Suppressor macrophage treated with lipopolysaccharide for 4 hours (primary cell): ENCODE results near the gene FXYD3.
A peak's percentile ranks its signal among the peaks of the same experiment; 100 is the strongest.

Experiments
- DNase-seq: peaks from one replicate; pipeline ENCODE4 v3.0.0-alpha.2; 2020

Gene FXYD3

DNA sequence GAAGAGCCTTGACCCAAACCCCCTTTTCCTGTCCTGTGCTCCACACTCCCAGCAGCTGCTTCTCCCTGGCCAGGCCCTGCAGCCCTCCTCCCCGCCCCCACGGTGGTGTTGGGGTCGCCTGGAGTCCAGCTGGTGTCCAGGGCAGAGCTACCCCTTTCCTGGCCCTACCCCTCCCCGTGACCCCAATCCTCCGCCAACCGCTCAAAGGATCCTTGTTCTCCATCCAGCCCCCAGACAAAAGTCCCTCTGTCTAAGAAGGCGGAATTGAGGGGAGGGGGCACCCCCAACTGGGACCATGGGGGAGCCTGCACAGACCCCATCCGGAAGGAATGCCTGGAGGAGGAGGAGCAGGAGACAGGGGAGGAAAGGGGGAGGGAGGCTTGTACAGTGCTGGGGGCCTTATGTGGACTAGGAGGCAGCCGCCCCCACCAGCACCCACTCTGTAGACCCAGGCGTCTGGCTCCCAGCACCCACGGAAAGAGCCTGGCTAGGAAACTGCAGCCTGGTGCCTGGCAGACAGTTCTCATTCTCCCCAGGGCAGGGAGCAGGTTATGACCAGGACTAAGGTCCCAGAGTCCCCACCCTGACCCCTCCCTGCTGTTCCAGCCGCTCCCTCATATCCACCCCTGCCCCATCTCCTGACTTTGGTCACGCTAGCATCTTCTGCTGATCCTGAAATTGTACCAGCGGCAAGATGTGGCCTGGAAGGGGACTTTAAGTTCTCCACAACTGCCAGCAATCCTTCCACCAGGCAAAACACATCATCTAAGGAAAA lies at the start of gene FXYD3:
TSS of gene FXYD3 (plus strand) at position 647 of the 775 bp plus-strand sequence. CDS start 3,554 bp downstream, outside the sequence.
- no peak for DNase-seq

DNA sequence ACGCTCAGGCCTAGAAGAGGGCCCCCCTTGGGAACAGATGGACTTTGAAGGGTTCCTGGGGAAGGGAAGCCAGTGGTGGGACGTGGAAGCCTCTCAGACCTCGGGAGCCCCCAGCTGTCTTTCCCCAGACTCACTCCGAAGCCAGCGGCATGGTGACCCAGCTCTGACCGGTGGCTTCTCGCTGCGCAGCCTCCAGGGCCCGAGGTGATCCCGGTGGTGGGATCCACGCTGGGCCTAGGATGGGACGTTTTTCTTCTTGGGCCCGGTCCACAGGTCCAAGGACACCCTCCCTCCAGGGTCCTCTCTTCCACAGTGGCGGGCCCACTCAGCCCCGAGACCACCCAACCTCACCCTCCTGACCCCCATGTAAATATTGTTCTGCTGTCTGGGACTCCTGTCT lies 49.5 kb upstream of the FXYD3 start:
- DNase-seq: no peak

- DNase-seq: peak; percentile 91
These were observed 48.7 kb upstream of the FXYD3 start for GRCh38 chr19:35066691-35067563.

DNA sequence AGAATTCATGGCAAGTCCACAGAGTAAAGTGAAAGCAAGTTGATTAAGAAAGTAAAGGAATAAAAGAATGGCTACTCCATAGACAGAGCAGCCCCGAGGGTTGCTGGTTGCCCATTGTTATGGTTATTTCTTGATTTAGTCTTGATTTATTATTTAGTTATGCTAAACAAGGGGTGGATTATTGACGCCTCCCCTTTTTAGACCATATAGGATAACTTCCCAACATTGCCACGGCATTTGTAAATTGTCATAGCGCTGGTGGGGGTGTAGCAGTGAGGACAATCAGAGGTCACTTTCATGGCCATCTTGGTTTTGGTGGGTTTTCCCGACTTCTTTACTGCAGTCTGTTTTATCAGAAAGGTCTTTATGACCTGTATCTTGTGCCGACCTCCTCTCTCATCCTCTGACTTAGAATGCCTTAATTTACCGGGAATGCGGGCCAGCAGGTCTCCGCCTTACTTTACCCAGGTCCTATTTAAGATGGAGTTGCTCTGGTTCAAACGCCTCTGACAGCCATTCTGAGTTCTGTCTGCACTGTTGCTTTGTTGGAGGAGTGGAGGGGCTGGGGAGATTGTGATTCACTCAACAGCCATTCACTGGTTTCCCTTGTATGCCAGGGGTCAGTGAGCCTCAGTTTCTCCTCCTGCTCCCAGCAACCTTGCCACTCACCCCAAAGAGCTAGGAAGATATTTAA lies 46.5 kb upstream of the FXYD3 start:
- no peak for DNase-seq

- DNase-seq: no peak
These were observed 45.9 kb upstream of the FXYD3 start for GRCh38 chr19:35069696-35070095.

- no peak for DNase-seq
These were observed 45.2 kb upstream of the FXYD3 start for GRCh38 chr19:35070471-35070870.

DNA sequence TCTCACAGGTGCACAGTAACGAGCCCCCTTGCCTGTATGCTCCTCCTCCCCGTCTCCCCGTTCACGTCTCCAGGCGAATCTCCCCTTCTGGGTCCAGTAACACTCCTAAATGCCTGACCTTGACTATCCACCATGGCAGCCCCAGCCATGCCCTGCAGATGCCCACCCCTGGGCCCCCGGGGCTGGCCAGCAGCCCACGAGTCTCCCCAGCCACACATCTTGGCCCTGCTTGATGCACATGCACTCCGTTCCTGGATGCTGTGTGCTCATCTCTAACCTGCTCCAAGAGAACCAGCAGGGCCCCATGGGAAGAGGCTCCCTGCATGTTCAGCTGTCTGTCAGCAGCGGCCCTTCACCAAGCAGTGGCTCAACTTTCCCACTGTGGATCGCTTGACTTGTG lies 42.1 kb upstream of the FXYD3 start:
- DNase-seq: no peak

GRCh38 chr19:35073941-35074340 lies 41.7 kb upstream of the FXYD3 start:
- DNase-seq: no peak

DNA sequence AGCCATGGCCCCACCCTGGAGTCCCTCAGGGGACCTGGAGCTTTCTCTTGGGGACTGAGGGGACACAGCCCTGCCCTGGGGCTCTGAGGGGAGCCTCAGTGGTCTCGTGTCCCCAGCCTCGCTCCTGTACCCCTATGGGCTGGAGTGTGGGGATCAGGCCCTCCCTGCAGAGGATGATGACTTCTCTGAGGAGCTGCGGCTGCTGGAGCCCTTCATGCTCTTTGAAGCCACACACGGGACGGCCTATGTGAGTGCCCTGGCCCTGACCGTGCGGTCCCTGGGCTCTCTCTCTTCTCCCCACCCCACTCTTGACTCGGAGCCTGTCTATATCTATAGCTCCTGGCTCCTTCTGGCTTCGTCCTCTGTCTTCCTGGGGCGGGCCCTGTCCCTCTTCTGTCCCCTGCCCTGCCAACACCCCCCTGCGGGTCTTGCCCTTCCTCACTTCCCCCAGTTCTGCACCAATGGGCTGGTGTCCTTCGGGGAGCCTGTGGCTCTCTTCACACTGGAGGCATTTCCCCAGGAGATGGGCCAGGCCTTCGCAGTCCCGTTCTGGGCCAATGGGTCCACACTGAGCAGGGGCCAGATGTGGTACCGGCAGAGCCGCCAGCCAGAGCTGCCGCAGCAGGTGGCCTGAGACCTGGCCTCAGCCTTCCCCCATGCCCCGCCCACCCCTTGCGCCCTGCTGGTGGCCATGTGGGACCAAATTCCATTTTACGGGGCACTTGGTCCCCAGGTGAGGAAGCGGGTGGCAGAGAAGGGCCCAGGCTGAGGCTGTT lies 41.0 kb upstream of the FXYD3 start:
- no peak for DNase-seq

- DNase-seq: no peak
These were observed 40.2 kb upstream of the FXYD3 start for GRCh38 chr19:35075202-35076025.

DNA sequence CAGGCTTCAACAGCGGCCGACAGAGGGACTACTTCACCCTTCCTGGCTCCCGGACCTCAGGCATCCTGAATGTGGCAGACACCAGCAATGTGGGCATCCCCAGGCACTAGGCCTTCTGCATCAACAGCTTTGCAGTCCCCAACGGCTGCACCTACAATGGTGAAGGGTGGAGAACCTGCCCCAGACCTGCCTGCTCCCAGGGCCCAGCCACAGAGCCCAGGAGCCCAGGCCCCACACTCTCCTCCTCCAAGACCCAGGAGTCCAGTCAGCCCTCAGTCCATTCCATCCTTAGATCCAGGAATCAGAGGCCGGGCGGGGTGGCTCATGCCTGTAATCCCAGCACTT lies 39.6 kb upstream of the FXYD3 start:
- DNase-seq: no peak

DNA sequence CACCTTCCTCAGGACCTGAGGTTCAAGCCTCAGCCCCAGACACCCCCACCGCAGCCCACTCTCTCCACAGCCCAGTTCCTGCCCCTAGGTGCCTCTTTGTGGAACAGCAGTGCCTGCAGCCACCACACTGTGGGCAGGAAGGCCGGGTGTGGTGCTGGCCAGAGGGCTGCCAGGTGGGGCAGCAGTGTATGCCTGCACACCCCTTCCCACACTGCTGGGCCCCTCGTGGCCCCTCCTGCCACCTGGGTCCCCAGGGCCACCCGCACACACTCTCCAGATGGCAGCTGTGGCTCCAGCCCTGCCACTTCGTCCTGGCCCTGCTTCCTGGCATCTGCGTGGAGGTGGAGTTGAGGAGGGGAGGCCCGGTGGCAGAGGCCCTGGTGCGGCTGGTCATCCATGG lies 39.0 kb upstream of the FXYD3 start:
- DNase-seq: no peak

- no peak for DNase-seq
These were observed 38.0 kb upstream of the FXYD3 start for GRCh38 chr19:35077411-35078223.

GRCh38 chr19:35079826-35080225 lies 35.8 kb upstream of the FXYD3 start:
- no peak for DNase-seq

DNA sequence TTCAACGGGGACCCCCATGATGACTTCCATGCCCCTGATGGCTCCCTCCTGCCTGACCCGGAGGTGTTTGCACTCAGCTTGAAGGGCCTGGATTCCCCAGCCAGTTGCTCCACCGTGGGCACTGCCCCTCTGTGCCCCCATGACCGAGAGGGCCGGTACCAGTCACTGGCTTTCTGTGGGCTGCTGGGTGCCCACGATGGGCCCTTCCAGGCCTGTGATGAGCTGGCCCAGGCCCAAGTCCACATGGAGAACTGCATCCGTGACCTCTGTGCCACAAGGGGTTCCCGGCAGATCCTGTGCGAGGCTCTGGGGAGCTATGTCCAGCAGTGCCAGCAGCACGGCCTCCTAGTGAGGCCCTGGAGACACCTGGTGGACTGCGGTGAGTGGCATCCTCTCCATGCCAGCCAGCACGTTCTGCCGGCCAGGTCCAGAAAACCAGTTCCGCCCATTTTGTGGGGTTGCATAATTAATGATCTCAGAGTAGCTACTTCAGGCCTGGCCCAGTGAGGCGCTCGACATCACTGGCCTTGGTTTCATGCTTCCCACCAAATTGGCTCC lies 34.9 kb upstream of the FXYD3 start:
- no peak for DNase-seq

- no peak for DNase-seq
These were observed 34.4 kb upstream of the FXYD3 start for GRCh38 chr19:35081201-35081600.

DNA sequence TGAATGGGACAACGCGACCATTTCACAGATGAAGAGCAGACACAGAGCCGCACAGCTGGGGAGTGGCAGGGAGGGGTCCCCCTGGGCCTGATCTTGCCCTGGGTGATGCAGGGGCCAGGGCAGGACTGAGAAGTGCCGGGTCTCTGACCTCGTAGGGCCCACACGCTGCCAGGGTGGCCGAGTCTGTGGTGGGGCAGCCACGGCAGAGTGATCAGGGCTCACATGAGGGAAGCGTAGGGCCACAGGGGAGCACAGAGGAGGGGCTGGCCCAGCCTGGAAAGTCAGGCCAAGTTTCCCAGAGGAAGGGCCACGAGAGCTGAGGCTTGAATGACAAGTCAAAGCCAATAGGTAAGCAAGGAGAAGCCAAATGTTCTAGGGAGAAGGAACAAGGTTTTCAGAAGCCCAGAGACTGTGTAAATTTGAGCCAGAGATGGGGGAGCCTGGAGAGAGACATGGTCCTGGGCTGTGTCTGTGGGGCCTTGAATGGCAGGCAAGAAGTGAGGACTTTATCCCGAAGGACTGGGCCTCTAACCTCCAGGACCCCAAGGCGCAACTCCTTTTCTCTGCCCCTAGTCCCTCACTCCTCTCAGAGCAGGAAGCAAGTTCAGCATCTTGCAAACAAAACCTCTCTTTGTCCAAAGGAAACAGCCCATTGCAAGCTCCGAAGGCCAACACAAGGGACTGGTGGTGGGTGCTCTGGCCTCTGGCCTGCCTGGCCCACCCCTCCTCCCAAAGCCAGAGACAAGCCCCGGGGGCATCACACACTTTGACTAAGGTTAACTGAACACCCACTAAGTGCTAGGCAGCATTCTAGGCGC lies 31.7 kb upstream of the FXYD3 start:
- DNase-seq: no peak

DNA sequence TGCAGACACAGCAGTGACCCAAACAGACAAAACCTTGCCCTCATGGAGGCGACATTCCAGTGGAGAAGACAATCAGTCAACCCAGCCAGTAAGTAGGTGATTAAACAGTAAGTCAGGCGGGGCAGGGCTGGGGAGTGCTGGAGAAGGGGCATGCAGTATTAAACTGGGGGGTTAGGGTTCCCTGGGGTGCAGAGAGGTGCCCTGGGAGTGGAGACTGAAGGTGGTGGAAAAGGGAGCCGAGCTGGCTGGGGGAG lies 31.2 kb upstream of the FXYD3 start:
- no peak for DNase-seq

DNA sequence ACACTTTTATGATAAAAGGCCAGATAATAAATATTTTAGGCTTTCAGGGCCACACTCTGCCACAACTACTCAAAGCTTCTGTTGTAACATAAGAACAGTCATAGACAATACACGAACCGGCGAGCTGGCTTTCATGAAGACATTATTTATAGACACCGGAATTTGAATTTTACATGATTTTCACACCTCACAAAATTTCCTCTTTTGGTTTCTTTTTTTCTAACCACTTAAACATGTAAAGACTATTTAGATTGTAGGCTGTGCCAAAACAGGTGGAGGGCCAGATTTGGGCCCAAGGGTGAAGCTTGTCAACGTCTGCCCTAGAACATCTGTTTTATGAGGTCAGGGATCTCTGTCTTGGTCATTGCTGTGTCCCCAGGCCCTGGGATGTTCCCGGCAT lies 29.7 kb upstream of the FXYD3 start:
- DNase-seq: no peak

DNA sequence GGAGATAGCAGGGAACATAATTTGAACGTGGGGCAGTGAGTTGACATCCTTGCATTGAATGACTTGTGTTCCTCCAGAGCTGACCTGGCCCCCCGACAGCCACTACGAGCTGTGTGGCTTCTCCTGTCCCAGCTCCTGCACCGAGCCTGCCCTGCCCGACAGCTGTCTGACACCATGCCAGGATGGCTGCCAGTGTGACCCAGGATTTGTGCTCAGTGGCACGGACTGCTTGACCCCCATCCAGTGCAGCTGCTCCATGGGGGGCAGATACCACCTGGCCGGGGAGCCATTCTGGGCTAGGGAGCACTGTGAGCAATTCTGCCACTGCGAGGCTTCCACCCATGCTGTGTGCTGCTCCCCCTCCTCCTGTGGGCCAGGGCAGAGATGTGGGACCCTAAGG lies 29.2 kb upstream of the FXYD3 start:
- no peak for DNase-seq
